SK-N-SH (cell line): Measurements from ENCODE around the gene WEE1.

Experiments
- GABPA ChIP-seq: IDR thresholded peaks from 2 replicates; pipeline ENCODE4 v1.4.0; 2012; ENCODE audit warnings: low read depth, mild to moderate bottlenecking
- NRF1 ChIP-seq: IDR thresholded peaks from 2 replicates; pipeline ENCODE4 v1.6.1; 2012; ENCODE audit warnings: low read depth, mild to moderate bottlenecking, low read length
- TF ChIP-seq, protein P1 (sequence below): IDR thresholded peaks from 2 replicates; pipeline ENCODE4 v1.4.0; 2012; ENCODE audit warnings: low read depth, borderline replicate concordance

DNA sequence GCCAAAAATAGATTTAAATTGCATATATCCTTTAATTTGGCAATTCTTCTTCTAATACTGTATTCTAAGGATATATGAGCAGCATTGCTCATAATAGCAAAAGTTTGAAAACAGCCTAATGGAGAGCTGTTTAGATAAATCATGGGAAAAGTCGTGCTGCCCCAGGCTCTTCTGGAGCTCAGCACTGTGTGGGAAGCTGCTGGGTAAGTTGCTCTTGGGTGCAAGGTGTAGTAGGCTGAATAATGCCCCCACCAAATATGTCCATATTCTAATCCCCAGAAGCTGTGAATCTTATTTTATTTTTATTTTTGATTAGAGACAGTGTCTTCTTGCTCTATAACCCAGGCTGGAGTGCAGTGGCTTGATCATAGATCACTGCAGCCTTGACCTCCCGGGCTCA is 34.9 kb upstream of the WEE1 start:
- TF ChIP-seq NRF1: no peak
- TF ChIP-seq GABPA: no peak
- TF ChIP-seq, protein P1, sequence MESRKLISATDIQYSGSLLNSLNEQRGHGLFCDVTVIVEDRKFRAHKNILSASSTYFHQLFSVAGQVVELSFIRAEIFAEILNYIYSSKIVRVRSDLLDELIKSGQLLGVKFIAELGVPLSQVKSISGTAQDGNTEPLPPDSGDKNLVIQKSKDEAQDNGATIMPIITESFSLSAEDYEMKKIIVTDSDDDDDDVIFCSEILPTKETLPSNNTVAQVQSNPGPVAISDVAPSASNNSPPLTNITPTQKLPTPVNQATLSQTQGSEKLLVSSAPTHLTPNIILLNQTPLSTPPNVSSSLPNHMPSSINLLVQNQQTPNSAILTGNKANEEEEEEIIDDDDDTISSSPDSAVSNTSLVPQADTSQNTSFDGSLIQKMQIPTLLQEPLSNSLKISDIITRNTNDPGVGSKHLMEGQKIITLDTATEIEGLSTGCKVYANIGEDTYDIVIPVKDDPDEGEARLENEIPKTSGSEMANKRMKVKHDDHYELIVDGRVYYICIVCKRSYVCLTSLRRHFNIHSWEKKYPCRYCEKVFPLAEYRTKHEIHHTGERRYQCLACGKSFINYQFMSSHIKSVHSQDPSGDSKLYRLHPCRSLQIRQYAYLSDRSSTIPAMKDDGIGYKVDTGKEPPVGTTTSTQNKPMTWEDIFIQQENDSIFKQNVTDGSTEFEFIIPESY: no peak
